AG09309 (cell line): ENCODE data around the gene C15orf62.

Source experiments
- DNase-seq: peaks from one replicate; pipeline ENCODE4 v3.0.0-alpha.2; 2010; ENCODE audit warnings: low read depth
- H3K4me3 ChIP-seq: 2 replicates; pipeline ENCODE4 v1.5.1; 2011; ENCODE audit warnings: mild to moderate bottlenecking, low read depth, low read length, moderate library complexity; ENCODE audit not compliant: control insufficient read depth
- TF ChIP-seq, protein P1 (sequence below): IDR thresholded peaks from 2 replicates; pipeline ENCODE4 v1.5.1; 2011; ENCODE audit warnings: mild to moderate bottlenecking, low read depth, low read length, inconsistent platforms; ENCODE audit not compliant: insufficient read depth, control insufficient read depth; ENCODE audit errors: missing control alignments

Gene C15orf62

DNA sequence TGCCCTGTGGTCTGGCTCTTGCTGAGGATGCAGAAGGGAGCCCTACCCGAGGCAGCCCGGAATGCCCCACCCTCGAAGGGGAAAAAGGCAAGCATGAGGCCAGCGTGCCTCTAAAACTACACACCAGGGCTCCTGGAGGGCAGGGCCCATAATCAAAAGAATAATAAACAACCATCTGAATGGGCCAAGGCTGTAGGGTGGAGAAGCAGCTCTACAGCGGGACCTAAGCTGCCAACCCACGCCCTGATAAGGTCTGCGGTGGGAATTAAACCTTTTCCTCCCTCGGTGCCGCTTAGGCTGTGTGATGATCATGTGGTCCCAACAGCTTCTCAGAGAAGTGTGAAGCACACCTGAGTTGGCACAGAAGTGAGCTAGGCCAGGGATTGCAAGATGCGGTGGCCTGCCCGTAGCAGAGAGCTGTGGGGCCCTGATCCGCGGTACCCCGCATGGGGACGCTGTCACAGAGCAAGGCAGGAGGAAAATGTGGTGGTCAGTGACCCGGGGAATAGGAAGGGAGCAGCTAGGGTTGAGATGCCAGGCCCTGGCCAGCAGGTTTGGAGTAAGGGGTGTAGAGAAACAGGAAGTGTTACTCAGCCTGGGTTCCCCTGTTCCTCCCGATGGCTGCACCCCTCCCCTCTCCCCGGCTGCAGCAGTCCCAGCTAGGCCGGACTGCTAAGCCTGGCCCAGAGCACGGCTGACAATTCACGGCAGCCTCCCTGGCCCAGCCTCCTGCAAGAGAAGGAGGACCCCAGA is 1.1 kb upstream of the C15orf62 start:
- TF ChIP-seq, protein P1, sequence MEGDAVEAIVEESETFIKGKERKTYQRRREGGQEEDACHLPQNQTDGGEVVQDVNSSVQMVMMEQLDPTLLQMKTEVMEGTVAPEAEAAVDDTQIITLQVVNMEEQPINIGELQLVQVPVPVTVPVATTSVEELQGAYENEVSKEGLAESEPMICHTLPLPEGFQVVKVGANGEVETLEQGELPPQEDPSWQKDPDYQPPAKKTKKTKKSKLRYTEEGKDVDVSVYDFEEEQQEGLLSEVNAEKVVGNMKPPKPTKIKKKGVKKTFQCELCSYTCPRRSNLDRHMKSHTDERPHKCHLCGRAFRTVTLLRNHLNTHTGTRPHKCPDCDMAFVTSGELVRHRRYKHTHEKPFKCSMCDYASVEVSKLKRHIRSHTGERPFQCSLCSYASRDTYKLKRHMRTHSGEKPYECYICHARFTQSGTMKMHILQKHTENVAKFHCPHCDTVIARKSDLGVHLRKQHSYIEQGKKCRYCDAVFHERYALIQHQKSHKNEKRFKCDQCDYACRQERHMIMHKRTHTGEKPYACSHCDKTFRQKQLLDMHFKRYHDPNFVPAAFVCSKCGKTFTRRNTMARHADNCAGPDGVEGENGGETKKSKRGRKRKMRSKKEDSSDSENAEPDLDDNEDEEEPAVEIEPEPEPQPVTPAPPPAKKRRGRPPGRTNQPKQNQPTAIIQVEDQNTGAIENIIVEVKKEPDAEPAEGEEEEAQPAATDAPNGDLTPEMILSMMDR = no peak
- H3K4me3 ChIP-seq = no peak overlapping the region
- no peak for DNase-seq

DNA sequence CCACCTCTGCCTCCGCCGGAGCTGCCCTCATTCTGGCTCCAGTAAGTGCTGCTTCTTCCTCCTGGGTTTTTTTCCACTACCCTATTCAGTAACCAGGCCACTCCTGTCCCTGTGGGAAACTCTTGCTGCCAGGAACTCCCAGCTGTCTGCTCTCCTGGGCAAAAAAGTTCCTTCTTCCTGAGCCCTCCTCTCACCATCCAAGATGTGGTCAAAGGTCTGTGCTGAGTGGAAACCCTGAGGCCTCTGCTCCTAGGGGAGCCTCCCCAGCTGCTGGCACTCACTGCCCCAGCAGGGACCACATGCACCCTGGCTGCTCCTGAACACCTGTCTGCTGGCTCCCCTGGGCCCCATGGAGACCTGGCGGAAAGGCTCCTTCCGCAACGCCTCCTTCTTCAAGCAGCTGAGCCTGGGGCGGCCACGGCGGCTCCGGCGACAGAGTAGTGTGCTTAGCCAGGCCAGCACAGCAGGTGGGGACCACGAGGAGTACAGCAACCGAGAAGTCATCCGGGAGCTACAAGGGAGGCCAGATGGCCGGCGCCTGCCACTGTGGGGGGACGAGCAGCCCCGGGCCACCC is 454 bp downstream of the C15orf62 start:
- DNase-seq = no peak
- TF ChIP-seq, protein P1 = no peak
- no peak overlapping the region for H3K4me3 ChIP-seq

DNA sequence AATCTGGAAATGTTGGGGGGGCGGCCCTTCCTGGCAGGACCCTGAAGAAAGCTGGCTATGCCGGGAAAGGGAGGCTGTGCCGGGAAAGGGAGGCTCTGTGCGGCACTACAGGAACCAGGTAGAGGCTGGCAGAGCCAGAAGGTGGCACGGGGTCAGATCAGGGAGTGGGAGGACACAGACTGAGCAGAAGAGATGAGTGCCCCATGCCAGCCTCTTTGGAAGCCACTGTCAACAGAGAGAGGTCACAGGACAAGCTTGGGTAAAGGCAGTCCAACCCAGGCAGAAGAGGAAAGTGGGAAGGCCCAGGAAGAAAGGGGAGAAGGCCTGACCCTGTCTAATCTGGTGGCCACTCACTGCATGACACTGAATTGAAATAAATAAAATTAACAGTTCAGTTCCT is 1.5 kb downstream of the C15orf62 start:
- H3K4me3 ChIP-seq = no peak overlapping the region
- TF ChIP-seq, protein P1 = no peak
- DNase-seq = no peak

DNA sequence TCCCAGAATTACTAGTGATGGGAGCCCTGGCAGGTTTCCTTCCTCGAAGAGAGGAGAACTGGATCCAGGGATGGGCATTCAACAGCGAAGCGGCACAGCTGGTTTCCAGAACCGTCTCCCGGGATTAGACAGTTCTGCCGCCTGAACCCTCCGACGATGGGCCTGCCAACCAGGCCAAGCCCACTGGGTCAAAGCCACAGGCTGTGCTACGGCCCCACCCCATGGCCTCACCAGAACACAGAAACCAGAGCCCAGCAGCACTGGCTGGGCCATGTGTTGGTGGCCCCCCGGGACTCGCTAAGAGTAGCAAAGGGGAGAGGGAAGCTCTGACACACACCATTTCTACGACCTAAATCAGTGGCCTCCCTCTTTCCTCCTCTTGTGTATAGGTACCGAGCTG is 2.2 kb downstream of the C15orf62 start:
- no peak overlapping the region for H3K4me3 ChIP-seq
- no peak for DNase-seq
- TF ChIP-seq, protein P1 = no peak

DNA sequence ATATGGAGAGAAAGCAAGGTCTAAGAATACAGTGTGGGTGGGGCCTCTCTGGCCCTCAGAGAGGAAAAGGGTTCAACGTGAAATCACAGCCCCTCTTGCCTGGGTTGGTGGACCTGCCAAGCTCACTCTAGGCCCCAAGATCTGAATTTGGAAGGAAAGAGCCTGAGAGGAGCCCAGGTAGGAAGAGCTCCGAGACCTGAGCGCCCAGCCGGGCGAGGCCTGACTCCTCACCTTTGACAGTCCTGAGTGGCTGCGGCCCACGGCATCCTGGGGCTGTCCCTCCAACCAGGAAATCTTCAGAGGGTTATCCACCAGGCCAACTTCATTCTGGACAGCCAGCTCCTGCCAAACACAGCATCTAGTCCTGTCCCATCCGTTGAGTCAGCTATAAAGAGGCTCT is 3.7 kb downstream of the C15orf62 start:
- DNase-seq = no peak
- no peak overlapping the region for H3K4me3 ChIP-seq
- TF ChIP-seq, protein P1 = no peak

DNA sequence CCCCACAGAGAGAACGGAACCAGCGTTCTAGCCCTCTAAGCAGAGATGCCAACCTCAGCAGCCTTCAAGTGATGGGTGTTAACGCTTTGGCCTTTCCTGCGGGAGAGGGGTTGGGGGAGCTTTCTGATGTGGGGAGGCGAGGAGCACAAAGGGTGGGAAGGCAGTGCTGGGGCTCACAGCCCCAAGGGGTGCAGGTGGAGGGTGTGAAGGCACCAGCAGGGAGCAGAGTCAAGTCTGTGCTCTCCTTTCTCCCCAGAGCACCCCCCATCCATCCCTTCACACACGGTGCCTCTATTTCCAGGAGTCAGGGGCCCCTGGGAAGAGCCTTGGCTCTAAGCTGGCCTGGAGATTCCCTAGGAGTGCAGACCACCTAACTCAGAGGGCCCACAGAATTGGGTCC is 4.1 kb downstream of the C15orf62 start:
- TF ChIP-seq, protein P1 = no peak
- H3K4me3 ChIP-seq = no peak overlapping the region
- DNase-seq = no peak
